ENCODE measurements around the gene NAGLU.
"Not testable (repeated sequence)": the region's sequence is repeated elsewhere in the genome, so short reads cannot be mapped to it uniquely, and the experiment has no call there.

DNA sequence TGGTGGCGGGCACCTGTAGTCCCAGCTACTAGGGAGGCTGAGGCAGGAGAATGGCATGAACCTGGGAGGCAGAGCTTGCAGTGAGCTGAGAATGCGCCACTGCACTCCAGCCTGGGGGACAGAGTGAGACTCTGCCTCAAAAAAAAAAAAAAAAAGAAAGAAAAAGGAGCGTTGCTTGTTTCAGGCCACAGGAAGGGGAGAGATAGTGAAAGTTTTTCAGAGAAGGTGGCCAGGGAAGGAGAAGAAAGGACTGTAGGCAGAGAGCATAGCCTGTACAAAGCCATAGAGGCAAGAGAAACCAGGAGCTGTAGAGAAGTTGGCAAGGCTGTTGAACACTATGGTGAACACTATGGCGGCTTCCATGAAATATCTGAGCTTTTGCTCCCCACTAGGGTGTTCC lies 4.5 kb downstream of the NAGLU start:
- TF ChIP-seq ZC3H11A (IDR thresholded peaks at IDR 0.05); ESRRA (IDR thresholded peaks at IDR 0.05; ENCODE audit: borderline replicate concordance, low read length); JUNB (IDR thresholded peaks at IDR 0.05); CBX8 (IDR thresholded peaks at IDR 0.05): not testable (repeated sequence)
- TF ChIP-seq, protein P1, sequence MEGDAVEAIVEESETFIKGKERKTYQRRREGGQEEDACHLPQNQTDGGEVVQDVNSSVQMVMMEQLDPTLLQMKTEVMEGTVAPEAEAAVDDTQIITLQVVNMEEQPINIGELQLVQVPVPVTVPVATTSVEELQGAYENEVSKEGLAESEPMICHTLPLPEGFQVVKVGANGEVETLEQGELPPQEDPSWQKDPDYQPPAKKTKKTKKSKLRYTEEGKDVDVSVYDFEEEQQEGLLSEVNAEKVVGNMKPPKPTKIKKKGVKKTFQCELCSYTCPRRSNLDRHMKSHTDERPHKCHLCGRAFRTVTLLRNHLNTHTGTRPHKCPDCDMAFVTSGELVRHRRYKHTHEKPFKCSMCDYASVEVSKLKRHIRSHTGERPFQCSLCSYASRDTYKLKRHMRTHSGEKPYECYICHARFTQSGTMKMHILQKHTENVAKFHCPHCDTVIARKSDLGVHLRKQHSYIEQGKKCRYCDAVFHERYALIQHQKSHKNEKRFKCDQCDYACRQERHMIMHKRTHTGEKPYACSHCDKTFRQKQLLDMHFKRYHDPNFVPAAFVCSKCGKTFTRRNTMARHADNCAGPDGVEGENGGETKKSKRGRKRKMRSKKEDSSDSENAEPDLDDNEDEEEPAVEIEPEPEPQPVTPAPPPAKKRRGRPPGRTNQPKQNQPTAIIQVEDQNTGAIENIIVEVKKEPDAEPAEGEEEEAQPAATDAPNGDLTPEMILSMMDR (IDR thresholded peaks at IDR 0.05), result not testable (repeated sequence)
- TF ChIP-seq, protein P2, sequence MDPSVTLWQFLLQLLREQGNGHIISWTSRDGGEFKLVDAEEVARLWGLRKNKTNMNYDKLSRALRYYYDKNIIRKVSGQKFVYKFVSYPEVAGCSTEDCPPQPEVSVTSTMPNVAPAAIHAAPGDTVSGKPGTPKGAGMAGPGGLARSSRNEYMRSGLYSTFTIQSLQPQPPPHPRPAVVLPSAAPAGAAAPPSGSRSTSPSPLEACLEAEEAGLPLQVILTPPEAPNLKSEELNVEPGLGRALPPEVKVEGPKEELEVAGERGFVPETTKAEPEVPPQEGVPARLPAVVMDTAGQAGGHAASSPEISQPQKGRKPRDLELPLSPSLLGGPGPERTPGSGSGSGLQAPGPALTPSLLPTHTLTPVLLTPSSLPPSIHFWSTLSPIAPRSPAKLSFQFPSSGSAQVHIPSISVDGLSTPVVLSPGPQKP (IDR thresholded peaks at IDR 0.05; ENCODE audit: low read depth, low read length), result not testable (repeated sequence)

Data from A549 (cell line).